K562 (cell line): Measurements from ENCODE around the gene HSPA8. TPM values are rescaled to one million over a fixed set of nuclear protein-coding genes. Genes with fewer than 3 reads are reported as not detected.

Experiments used
- ATAC-seq: fragments of 200-7000 bp; cut with Tn5 transposase; 3 replicates; pipeline ENCODE4 v1.9.1; 2020; ENCODE audit warnings: moderate library complexity
- BruUV-seq: library from RNA; stranded (reverse); fragments of 400-500 nt; replicated peaks from 2 replicates; lab custom pipeline; 2021; lab: Mats Ljungman, UMichigan
- CTCF ChIA-PET: fragments of 300-600 bp; formaldehyde crosslinking; extraction: SDS; loops from one replicate; lab custom pipeline; 2021; ENCODE audit warnings: low intra/inter-chr PET ratio; lab: Yijun Ruan, JAX
- POLR2A ChIA-PET: fragments of 300-600, 350-650 bp; sonication (Branson Sonifier 250); formaldehyde crosslinking; extraction: SDS; loops from one replicate; lab custom pipeline; 2021; ENCODE audit warnings: antibody characterized with exemption, inconsistent platforms; lab: Yijun Ruan, JAX
- DNase-seq, 4 experiments: peaks; one replicate each; pipeline versions ENCODE4 v3.0.0 to v3.0.0-alpha.2; 2011 to 2018; ENCODE audit warnings: low spot score in 3 of 4, mixed read lengths in 3 of 4; ENCODE audit errors: extremely low read depth in 1 of 4
- FAIRE-seq: peaks from 2 replicates; lab custom pipeline; 2011; peaks lifted over from hg19 to GRCh38; lab: Jason Lieb, UNC
- H2AFZ ChIP-seq: 2 replicates; pipeline ENCODE4 v1.6.0; 2011; ENCODE audit warnings: low read depth, low read length, control low read depth, inconsistent platforms
- H3K27ac ChIP-seq: fragments of 200-600 bp; 3 replicates; pipeline ENCODE4 v1.8.0; 2011; ENCODE audit warnings: low read depth, mild to moderate bottlenecking, control low read depth, inconsistent platforms, low read length, moderate library complexity, mixed read lengths; ENCODE audit errors: extremely low read depth
- H3K27me3 ChIP-seq, 2 experiments: fragments of 300-600 bp in 1 of 2; 2 replicates in 1 of 2; 3 replicates in 1 of 2; pipeline versions ENCODE4 v1.6.0 to v1.8.0; 2011; ENCODE audit warnings: inconsistent platforms in 2 of 2, low read length in 2 of 2, mild to moderate bottlenecking in 1 of 2, mixed read lengths in 1 of 2, moderate library complexity in 1 of 2; ENCODE audit not compliant: control insufficient read depth in 2 of 2, insufficient read depth in 2 of 2
- H3K36me3 ChIP-seq: fragments of 300-600 bp; 3 replicates; pipeline ENCODE4 v1.8.0; 2011; ENCODE audit warnings: mild to moderate bottlenecking, low read length, inconsistent platforms; ENCODE audit not compliant: control insufficient read depth, insufficient read depth
- H3K4me1 ChIP-seq, 2 experiments: fragments of 200-600 bp in 1 of 2; replicated peaks in 1 of 2; 2 replicates in 1 of 2; 3 replicates in 1 of 2; pipeline versions ENCODE4 v1.5.1 to v1.8.0; 2011; ENCODE audit warnings: inconsistent platforms in 2 of 2, low read length in 2 of 2, mild to moderate bottlenecking in 1 of 2, mixed read lengths in 1 of 2, moderate library complexity in 1 of 2; ENCODE audit not compliant: control insufficient read depth in 2 of 2, insufficient read depth in 2 of 2
- H3K4me2 ChIP-seq: 2 replicates; pipeline ENCODE4 v1.6.1; 2011; ENCODE audit warnings: low read length, control low read depth, inconsistent platforms, mixed read lengths; ENCODE audit not compliant: insufficient read depth
- H3K4me3 ChIP-seq: fragments of 200-600 bp; sonication (generic), shearing (Covaris generic); 2 replicates; pipeline ENCODE4 v1.5.1; 2016; ENCODE audit warnings: control low read depth, inconsistent platforms
- H3K79me2 ChIP-seq: fragments of 200-600 bp; 3 replicates; pipeline ENCODE4 v1.8.0; 2011; ENCODE audit warnings: low read length, inconsistent platforms; ENCODE audit not compliant: control insufficient read depth, insufficient read depth
- H3K9ac ChIP-seq, 2 experiments: 2 replicates each; pipeline versions ENCODE4 v1.6.0 to v1.6.1; 2011; ENCODE audit warnings: low read depth in 2 of 2, low read length in 2 of 2, control low read depth in 1 of 2, inconsistent platforms in 1 of 2, mild to moderate bottlenecking in 1 of 2, mixed read lengths in 1 of 2; ENCODE audit not compliant: insufficient read depth in 1 of 2
- H3K9me1 ChIP-seq: one replicate; pipeline ENCODE4 v1.6.0; 2011; ENCODE audit warnings: inconsistent platforms, mild to moderate bottlenecking, low read length, moderate library complexity; ENCODE audit not compliant: control insufficient read depth, insufficient read depth
- H3K9me3 ChIP-seq: replicated peaks from 2 replicates; pipeline ENCODE4 v1.5.1; 2011; ENCODE audit warnings: low read depth, low read length, inconsistent platforms; ENCODE audit not compliant: control insufficient read depth, insufficient read depth
- H4K20me1 ChIP-seq: replicated peaks from 2 replicates; pipeline ENCODE4 v1.6.1; 2011; ENCODE audit warnings: low read length, inconsistent platforms, mixed read lengths; ENCODE audit not compliant: control insufficient read depth, insufficient read depth
- GABPB1 ChIP-seq: sonication (generic); formaldehyde crosslinking; IDR thresholded peaks from 2 replicates; pipeline ENCODE4 v1.8.0; 2022; ENCODE audit warnings: mild to moderate bottlenecking, missing genetic modification reagents
- HMG20A ChIP-seq: fragments of 450-650 bp; formaldehyde crosslinking; conservative IDR thresholded peaks from 2 replicates; pipeline ENCODE4 v1.4.0; 2020; ENCODE audit warnings: mild to moderate bottlenecking, mixed read lengths
- MAFF ChIP-seq: IDR thresholded peaks from 2 replicates; pipeline ENCODE4 v1.6.1; 2012; ENCODE audit warnings: low read length, improper control_type of control experiment
- MITF ChIP-seq: IDR thresholded peaks from 2 replicates; pipeline ENCODE4 v1.6.1; 2014; ENCODE audit warnings: antibody characterized with exemption
- PTRF ChIP-seq: fragments of 450-650 bp; IDR thresholded peaks from 2 replicates; pipeline ENCODE4 v1.6.1; 2016; ENCODE audit warnings: mild to moderate bottlenecking, missing genetic modification characterization, missing compliant biosample characterization
- ZBTB17 ChIP-seq: fragments of 450-650 bp; formaldehyde crosslinking; IDR thresholded peaks from 2 replicates; pipeline ENCODE4 v1.4.0; 2020; ENCODE audit warnings: mild to moderate bottlenecking
- ZNF212 ChIP-seq: fragments of 450-650 bp; formaldehyde crosslinking; IDR thresholded peaks from 2 replicates; pipeline ENCODE4 v1.4.0; 2020; ENCODE audit warnings: mild to moderate bottlenecking
- WGBS: fragments of 100-300 bp; shearing (Covaris generic); methylation state at CpG from one replicate; pipeline ENCODE4 v1.1.6; 2016; ENCODE audit warnings: low coverage, mixed read lengths; ENCODE audit not compliant: insufficient coverage; ENCODE audit errors: missing lambda C conversion rate; 5-methylcytosine and 5-hydroxymethylcytosine counted together
- in situ Hi-C: fragments of 300-500 bp; cut with MboI; formaldehyde crosslinking; loops from 4 replicates; pipeline ENCODE4 v1.15.0; 2018; ENCODE audit warnings: inconsistent platforms, mixed read lengths
- intact Hi-C: fragments of 100-400 bp; cut with micrococcal nuclease; formaldehyde crosslinking; loops from 2 replicates; pipeline ENCODE4 v1.14.2; 2022
- polyA plus RNA-seq, 8 experiments: library from polyadenylated mRNA; depleted of rRNA in 4 of 8; stranded (reverse) in 5 of 8; unstranded in 3 of 8; fragments of >200 nt; fragmentation: Nextera tagmentation in 2 of 8; fragmentation: Illumina TruSeq in 1 of 8; extraction: Ambion mirVana in 2 of 8; extraction: Trizol in 1 of 8; gene quantifications; 2 replicates each; pipeline versions ENCODE4 v1.2.1 to v1.2.3, GENCODE V29; 2011 to 2014; ENCODE audit warnings: inconsistent platforms in 1 of 8, missing spikeins in 1 of 8
- total RNA-seq, 7 experiments: library from RNA; depleted of rRNA in 6 of 7; stranded (reverse); fragments of >200 nt in 6 of 7; fragmentation: Illumina TruSeq in 2 of 7; extraction: Trizol in 2 of 7; gene quantifications; 2 replicates each; pipeline versions ENCODE4 v1.2.1 to v1.2.3, GENCODE V29; 2011 to 2021; ENCODE audit warnings: low replicate concordance in 1 of 7
- TF ChIP-seq, protein P1 (sequence below), 3 experiments: fragments of 200-800 bp in 1 of 3; sonication (Bioruptor generic) in 1 of 3; sonication (generic) in 1 of 3; formaldehyde crosslinking in 1 of 3; IDR thresholded peaks; 2 replicates each; pipeline versions ENCODE4 v1.6.1 to v1.8.0; 2016 to 2022; ENCODE audit warnings: mild to moderate bottlenecking in 2 of 3, missing compliant biosample characterization in 2 of 3, missing genetic modification characterization in 2 of 3, missing genetic modification reagents in 1 of 3
- TF ChIP-seq, protein P2 (sequence below): fragments of 250-450 bp; sonication (Bioruptor Pico); IDR thresholded peaks from 2 replicates; pipeline ENCODE4 v1.4.0; 2020; ENCODE audit warnings: mild to moderate bottlenecking, moderate library complexity, borderline replicate concordance
- TF ChIP-seq, protein P3 (sequence below): sonication (generic); formaldehyde crosslinking; IDR thresholded peaks from 2 replicates; pipeline ENCODE4 v1.4.0; 2020; ENCODE audit warnings: mild to moderate bottlenecking, missing genetic modification reagents

HSPA8 gene
- total and polyA plus RNA-seq, 9 of the 15 experiments (the other 6 are each of a cell fraction or from before 2014, with no cell fraction given): 1,250 to 3,966 (median 2,773) TPM

DNA sequence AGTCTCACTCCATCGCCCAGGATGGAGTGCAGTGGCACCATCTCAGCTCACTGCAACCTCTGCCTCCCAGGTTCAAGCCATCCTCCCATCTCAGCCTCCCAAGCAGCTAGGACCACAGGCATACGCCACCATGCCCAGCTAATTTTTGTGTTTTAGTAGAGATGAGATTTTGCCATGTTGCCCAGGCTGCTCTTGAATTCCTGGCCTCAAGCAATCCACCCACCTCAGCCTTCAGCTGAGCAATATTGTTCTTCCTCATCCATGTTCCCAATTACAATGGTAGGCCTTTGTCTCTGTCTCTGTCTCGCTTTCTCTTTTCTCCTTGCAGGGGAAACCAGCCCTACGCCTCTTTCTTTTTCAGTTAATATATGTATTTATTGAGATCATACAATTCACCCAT, 10.3 kb downstream of the HSPA8 start:
- H3K27ac ChIP-seq: no peak overlapping the region
- ATAC-seq: no peak
- ChIA-PET POLR2A (interaction anchor here (0.6 to 2.8 kb wide), 2 partner anchors 10 to 404 kb away, joined by 3 to 16 read pairs; partner anchors contain the start of gene HSPA8), CTCF (interaction anchor here (0.6 to 0.7 kb wide), 2 partner anchors 218 to 1396 kb away, joined by 4 read pairs; no protein-coding TSS in a partner anchor)
- no peak overlapping the region for H3K9ac ChIP-seq
- peaks cover 16% of the 10 kb centered on the region for H3K36me3 ChIP-seq
- DNase-seq: no peak
- H3K9me1 ChIP-seq: no peaks in the 10 kb centered on the region
- no peaks in the 10 kb centered on the region for H3K9me3 ChIP-seq
- WGBS: 64% methylated on average over 4 of the region's 4 CpGs
- no peaks in the 10 kb centered on the region for H3K4me1 ChIP-seq
- intact Hi-C loops: no loop called here
- H3K79me2 ChIP-seq: 0 out of 3 replicates have a peak, but pooled peaks cover under 1% of the 10 kb centered on the region
- no peak overlapping the region for H2AFZ ChIP-seq
- TF ChIP-seq, protein P1, sequence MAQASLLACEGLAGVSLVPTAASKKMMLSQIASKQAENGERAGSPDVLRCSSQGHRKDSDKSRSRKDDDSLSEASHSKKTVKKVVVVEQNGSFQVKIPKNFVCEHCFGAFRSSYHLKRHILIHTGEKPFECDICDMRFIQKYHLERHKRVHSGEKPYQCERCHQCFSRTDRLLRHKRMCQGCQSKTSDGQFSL (CRISPR knock-in tag; IDR thresholded peaks at IDR 0.05): no peak
- TF ChIP-seq, protein P1 (tag; IDR thresholded peaks at IDR 0.05): no peak
- TF ChIP-seq GABPB1 (CRISPR knock-in tag) (no peak), MITF (no peak), HMG20A (CRISPR knock-in tag) (no peak), ZNF212 (no peak), PTRF (tag) (no peak), ZBTB17 (CRISPR knock-in tag) (no peak), MAFF (no peak)
- TF ChIP-seq, protein P2, sequence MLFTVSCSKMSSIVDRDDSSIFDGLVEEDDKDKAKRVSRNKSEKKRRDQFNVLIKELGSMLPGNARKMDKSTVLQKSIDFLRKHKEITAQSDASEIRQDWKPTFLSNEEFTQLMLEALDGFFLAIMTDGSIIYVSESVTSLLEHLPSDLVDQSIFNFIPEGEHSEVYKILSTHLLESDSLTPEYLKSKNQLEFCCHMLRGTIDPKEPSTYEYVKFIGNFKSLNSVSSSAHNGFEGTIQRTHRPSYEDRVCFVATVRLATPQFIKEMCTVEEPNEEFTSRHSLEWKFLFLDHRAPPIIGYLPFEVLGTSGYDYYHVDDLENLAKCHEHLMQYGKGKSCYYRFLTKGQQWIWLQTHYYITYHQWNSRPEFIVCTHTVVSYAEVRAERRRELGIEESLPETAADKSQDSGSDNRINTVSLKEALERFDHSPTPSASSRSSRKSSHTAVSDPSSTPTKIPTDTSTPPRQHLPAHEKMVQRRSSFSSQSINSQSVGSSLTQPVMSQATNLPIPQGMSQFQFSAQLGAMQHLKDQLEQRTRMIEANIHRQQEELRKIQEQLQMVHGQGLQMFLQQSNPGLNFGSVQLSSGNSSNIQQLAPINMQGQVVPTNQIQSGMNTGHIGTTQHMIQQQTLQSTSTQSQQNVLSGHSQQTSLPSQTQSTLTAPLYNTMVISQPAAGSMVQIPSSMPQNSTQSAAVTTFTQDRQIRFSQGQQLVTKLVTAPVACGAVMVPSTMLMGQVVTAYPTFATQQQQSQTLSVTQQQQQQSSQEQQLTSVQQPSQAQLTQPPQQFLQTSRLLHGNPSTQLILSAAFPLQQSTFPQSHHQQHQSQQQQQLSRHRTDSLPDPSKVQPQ (CRISPR knock-in tag): no peak
- TF ChIP-seq, protein P3, sequence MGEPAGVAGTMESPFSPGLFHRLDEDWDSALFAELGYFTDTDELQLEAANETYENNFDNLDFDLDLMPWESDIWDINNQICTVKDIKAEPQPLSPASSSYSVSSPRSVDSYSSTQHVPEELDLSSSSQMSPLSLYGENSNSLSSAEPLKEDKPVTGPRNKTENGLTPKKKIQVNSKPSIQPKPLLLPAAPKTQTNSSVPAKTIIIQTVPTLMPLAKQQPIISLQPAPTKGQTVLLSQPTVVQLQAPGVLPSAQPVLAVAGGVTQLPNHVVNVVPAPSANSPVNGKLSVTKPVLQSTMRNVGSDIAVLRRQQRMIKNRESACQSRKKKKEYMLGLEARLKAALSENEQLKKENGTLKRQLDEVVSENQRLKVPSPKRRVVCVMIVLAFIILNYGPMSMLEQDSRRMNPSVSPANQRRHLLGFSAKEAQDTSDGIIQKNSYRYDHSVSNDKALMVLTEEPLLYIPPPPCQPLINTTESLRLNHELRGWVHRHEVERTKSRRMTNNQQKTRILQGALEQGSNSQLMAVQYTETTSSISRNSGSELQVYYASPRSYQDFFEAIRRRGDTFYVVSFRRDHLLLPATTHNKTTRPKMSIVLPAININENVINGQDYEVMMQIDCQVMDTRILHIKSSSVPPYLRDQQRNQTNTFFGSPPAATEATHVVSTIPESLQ (CRISPR knock-in tag): no peak
- FAIRE-seq: no peak
- H4K20me1 ChIP-seq: peaks cover 16% of the 10 kb centered on the region
- in situ Hi-C loops: no loop called here
- H3K4me3 ChIP-seq: no peak overlapping the region
- no TSS peak for BruUV-seq
- H3K4me2 ChIP-seq: no peak overlapping the region
- peaks cover 19 to 21% of the 10 kb centered on the region in 2 experiments; a peak in 4 of 5 replicates for H3K27me3 ChIP-seq
